ENCODE measurements around the gene SPA17.

- TF ChIP-seq CTCF (IDR thresholded peaks at IDR 0.05) (no peak), EMX1 (CRISPR knock-in tag; IDR thresholded peaks at IDR 0.05) (no peak), MAX (CRISPR knock-in tag; IDR thresholded peaks at IDR 0.05) (no peak), FOXJ3 (CRISPR knock-in tag; IDR thresholded peaks at IDR 0.05; ENCODE audit: borderline replicate concordance) (no peak)
Observed at GRCh38 chr11:124736736-124737135, 63.0 kb downstream of the SPA17 start.

All from WTC11 (cell line).